ENCODE results near the gene ELF2.

GRCh38 chr4:139196462-139196861, 19.4 kb upstream of the ELF2 start:
- TF ChIP-seq, protein P1, sequence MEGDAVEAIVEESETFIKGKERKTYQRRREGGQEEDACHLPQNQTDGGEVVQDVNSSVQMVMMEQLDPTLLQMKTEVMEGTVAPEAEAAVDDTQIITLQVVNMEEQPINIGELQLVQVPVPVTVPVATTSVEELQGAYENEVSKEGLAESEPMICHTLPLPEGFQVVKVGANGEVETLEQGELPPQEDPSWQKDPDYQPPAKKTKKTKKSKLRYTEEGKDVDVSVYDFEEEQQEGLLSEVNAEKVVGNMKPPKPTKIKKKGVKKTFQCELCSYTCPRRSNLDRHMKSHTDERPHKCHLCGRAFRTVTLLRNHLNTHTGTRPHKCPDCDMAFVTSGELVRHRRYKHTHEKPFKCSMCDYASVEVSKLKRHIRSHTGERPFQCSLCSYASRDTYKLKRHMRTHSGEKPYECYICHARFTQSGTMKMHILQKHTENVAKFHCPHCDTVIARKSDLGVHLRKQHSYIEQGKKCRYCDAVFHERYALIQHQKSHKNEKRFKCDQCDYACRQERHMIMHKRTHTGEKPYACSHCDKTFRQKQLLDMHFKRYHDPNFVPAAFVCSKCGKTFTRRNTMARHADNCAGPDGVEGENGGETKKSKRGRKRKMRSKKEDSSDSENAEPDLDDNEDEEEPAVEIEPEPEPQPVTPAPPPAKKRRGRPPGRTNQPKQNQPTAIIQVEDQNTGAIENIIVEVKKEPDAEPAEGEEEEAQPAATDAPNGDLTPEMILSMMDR (IDR thresholded peaks at IDR 0.05; ENCODE audit: extremely low read depth in 1 of 2, insufficient read depth in 1 of 2, low read depth in 1 of 2, low read length in 2 of 2): no peak
- no peak for TF ChIP-seq EZH2 (IDR thresholded peaks at IDR 0.05; ENCODE audit: borderline replicate concordance, low read depth, low read length, severe bottlenecking)
- no peak for TF ChIP-seq POLR2A (IDR thresholded peaks at IDR 0.05; ENCODE audit: low read depth, low read length)
- TF ChIP-seq MYC (IDR thresholded peaks at IDR 0.05; ENCODE audit: low read depth, low read length): no peak
